Retina (tissue), 1 donor: ENCODE measurements around the gene CTAGE9.

Experiments
- DNase-seq: peaks from one replicate; pipeline ENCODE4 v3.0.0-alpha.2; 2016

CTAGE9 gene

DNA sequence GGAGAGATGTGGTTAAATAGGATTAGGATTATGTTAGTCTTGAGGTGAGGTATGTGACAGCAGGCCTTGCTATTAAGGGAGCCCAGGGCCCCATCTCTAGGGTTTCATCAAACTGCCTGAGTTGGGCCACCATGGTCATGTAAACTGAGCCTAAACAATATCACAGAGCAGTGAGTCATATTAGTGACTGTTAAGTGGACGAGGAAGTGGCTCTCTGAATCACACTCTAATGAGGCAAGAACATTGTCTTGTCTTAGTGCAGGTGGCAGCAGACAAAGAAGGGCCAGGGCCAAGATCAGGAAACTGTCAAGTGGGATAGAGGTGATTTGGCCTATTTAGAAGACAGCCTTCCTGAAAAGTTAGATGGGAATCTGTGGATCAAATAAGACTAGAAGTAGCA is 50.6 kb downstream of the CTAGE9 start:
- DNase-seq, result no peak
